Measurements from ENCODE around the gene WDR31.

Gene WDR31

DNA sequence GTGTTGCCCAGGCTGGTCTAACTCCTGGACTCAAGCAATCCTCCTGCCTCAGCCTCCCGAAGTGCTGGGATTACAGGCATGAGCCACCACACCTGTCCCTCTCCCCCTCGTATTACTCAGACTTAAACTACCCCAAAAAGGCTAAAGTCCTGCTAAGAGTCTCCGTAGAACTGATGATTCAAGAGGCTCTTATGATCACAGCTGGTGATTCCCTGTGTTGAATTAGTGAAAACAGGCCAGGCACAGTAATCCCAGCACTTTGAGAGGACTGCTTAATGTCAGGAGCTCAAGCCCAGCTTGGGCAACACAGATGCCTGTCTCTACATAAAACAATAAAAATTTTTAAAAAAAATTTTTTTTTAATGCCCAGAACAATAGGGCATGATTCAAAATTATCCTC is 73.9 kb downstream of the WDR31 start:
- H3K9ac ChIP-seq (ENCODE audit: low read depth, low read length, poor library complexity), result no peak overlapping the region
- H2BK120ac ChIP-seq (ENCODE audit: low read depth, low read length), result no peak overlapping the region
- no peak overlapping the region for H4K91ac ChIP-seq (ENCODE audit: low read depth, low read length, poor library complexity)
- H3K79me1 ChIP-seq (ENCODE audit: low read depth, low read length), result no peaks in the 10 kb centered on the region
- H3K4me2 ChIP-seq (ENCODE audit: insufficient read depth, low read length, poor library complexity, severe bottlenecking), result no peak overlapping the region
- H3K4me3 ChIP-seq (ENCODE audit: low read length in 2 of 2), result no peak overlapping the region
- H3K14ac ChIP-seq (ENCODE audit: low read length), result no peak overlapping the region
- H2AK5ac ChIP-seq (ENCODE audit: low read depth, low read length), result no peak overlapping the region
- peaks cover 11 to 66% of the 10 kb centered on the region in 2 donors for H3K36me3 ChIP-seq (replicated peaks in 1 of 2; ENCODE audit: control insufficient read depth in 2 of 2, insufficient read depth in 2 of 2, low read length in 2 of 2)
- H3K4me1 ChIP-seq (ENCODE audit: control insufficient read depth in 2 of 2, insufficient read depth in 1 of 2, low read depth in 1 of 2, low read length in 2 of 2), result no peaks in the 10 kb centered on the region
- no peak overlapping the region for H2BK5ac ChIP-seq (ENCODE audit: low read length)
- no peak overlapping the region for H3K27ac ChIP-seq (replicated peaks; ENCODE audit: low read length)
- no peak overlapping the region for H4K8ac ChIP-seq (ENCODE audit: low read depth, low read length)
- H2BK15ac ChIP-seq (ENCODE audit: low read length), result no peak overlapping the region
- no peak overlapping the region for H3K4ac ChIP-seq (ENCODE audit: low read length)
- H2AFZ ChIP-seq (ENCODE audit: low read length), result no peak overlapping the region
- H2BK12ac ChIP-seq (ENCODE audit: low read length), result no peak overlapping the region
- no peaks in the 10 kb centered on the region for H3K9me3 ChIP-seq (replicated peaks in 1 of 2; ENCODE audit: control insufficient read depth in 2 of 2, insufficient read depth in 1 of 2, low read depth in 1 of 2, low read length in 2 of 2)
- no peak overlapping the region for H3K18ac ChIP-seq (ENCODE audit: low read length)
- no peak overlapping the region for H3K23ac ChIP-seq (ENCODE audit: low read depth, low read length, poor library complexity)
- no peaks in the 10 kb centered on the region for H3K27me3 ChIP-seq (ENCODE audit: control insufficient read depth in 3 of 3, insufficient read depth in 3 of 3, low read depth in 1 of 3, low read length in 3 of 3)
- no peak for DNase-seq (ENCODE audit: low spot score)
- no CpG with 5 or more reads among the region's 3 CpGs for WGBS, 2 donors (ENCODE audit: extremely low coverage in 2 of 2, insufficient read length in 2 of 2, insufficient replicate concordance in 1 of 2)
